Activated CD4-positive, alpha-beta T cell treated with anti-CD3 and anti-CD28 coated beads, Interleukin-2, amount 50 U/mL, for 24 hours (primary cell): ENCODE measurements around the gene EIF4E.
"Not testable (repeated sequence)": the region's sequence is repeated elsewhere in the genome, so short reads cannot be mapped to it uniquely, and the experiment has no call there.

Source experiments
- DNase-seq, 2 donors: peaks; one replicate each; pipeline ENCODE4 v3.0.0-alpha.2; 2020; ENCODE audit warnings: low read depth in 1 of 2, low spot score in 1 of 2

The EIF4E gene

GRCh38 chr4:98932539-98932938, 3.6 kb upstream of the EIF4E start:
- DNase-seq, result no peak

GRCh38 chr4:98930311-98930865, 1.5 kb upstream of the EIF4E start:
- no peak for DNase-seq

- DNase-seq, result peak; percentile 29 to 63
Observed at GRCh38 chr4:98929341-98930267, 671 bp upstream of the EIF4E start.

- peak; percentile 43 to 74 for DNase-seq
Observed at GRCh38 chr4:98928131-98928504, 815 bp downstream of the EIF4E start.

DNA sequence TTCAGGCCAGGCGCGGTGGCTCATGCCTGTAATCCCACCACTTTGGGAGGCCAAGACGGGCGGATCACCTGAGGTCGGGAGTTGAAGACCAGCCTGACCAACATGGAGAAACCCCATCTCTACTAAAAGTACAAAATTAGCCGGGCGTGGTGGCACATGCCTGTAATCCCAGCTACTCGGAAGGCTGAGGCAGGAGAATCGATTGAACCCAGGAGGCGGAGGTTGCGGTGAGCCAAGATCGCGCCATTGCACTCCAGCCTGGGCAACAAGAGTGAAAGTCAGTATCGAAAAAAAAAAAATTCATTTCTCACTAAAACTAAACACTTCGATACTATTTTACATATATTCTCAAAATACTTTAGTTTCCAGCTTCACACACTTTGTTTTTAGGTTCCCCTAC, 2.7 kb downstream of the EIF4E start:
- not testable (repeated sequence) for DNase-seq

GRCh38 chr4:98921292-98921691, 7.6 kb downstream of the EIF4E start:
- no peak for DNase-seq

DNA sequence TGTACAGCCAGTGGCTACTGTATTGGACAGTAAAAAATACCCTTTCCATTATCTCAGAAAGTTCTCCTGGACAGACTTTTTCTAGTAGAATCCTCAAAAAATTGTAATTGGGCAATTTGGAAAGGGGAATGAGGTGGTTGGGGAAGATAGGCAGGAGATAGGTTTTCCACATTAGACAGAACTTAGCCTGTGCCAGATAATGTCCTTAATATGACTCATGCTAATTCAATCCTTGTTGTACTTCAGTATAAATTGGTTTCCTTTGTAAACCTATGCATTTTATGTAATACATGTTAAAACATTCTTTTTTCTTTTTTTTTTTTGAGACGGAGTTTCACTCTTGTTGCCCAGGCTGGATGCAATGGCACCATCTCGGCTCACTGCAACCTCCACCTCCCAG, 8.9 kb downstream of the EIF4E start:
- no peak for DNase-seq

- DNase-seq, result not testable (repeated sequence)
Observed at GRCh38 chr4:98910728-98911127, 18.2 kb downstream of the EIF4E start.

GRCh38 chr4:98909646-98910401, 19.1 kb downstream of the EIF4E start:
- no peak for DNase-seq

- no peak for DNase-seq
Observed at GRCh38 chr4:98908703-98909262, 20.1 kb downstream of the EIF4E start.

DNA sequence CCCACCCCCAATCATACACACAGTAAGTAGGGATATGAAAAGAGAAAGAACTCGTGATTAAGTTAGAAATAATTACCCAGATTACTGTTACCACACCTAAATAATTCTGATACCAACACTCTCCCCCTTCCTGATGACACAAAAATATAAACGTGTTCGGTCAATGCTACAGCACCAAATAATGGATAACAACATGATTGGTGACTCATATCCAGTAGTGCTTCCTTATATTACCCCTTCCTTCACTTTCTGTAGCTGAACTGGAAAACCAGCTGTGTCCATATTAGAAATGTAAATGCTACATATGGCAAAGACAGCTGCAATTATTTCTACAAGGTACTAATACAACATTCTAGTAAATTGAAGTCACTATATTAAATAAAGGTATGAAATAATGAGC, 20.8 kb downstream of the EIF4E start:
- no peak for DNase-seq

DNA sequence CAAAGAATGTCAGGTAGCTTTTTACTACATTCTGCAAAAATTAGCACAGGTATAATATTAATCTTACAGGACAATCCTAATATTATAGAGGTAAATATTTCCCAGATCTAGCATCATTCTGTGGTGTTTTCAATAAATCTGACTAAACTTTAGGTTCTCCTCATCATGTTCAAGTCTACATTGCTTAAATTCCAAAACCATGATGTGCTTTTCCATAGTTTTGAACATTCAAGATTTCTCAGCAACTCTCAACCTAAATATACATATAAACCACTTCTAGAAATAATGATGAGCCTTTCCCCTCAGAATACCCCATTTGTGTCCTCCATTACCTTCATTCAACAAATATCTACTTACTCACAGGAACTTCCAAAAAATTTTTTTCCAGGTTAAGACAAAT, 23.1 kb downstream of the EIF4E start:
- no peak for DNase-seq

DNA sequence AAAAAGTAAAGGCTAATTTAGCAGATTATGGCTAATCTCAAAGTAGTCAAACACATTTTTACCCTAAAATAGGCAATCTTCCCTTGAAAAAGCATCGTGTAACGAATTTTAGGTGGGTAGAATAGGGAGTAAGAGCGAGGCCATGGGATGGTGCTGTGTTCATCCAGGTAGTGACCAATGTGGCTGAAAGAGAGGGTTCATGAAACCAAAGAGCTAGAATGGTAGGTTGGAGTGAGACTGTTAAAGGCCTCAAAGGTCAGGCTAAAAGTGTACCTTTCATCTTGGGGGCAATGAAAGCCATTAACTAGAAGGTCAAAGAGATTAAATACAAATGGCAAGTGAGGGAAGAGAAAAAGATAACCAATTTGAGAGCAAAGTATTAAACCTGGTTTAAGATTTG, 23.6 kb downstream of the EIF4E start:
- no peak for DNase-seq

GRCh38 chr4:98903963-98904362, 25.0 kb downstream of the EIF4E start:
- DNase-seq, result no peak

GRCh38 chr4:98903561-98903960, 25.4 kb downstream of the EIF4E start:
- no peak for DNase-seq

DNA sequence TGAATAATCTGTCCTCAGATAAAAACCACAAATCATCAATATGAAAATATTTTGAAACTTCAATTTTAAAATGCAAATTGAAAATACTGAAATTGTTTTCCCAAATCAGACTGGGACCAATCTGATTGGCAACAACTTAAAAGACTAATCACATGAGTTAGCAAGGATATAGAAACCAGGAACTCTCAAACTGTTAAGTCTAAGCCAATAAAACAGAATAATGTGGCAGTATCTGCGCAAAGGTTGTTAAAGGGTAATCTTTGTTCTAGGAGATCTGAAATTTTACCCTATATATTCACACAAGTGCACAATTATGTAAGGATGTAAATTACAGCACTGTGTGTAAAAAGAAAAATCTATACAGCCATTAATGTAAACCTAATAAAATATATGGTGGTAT, 29.7 kb downstream of the EIF4E start:
- no peak for DNase-seq

DNA sequence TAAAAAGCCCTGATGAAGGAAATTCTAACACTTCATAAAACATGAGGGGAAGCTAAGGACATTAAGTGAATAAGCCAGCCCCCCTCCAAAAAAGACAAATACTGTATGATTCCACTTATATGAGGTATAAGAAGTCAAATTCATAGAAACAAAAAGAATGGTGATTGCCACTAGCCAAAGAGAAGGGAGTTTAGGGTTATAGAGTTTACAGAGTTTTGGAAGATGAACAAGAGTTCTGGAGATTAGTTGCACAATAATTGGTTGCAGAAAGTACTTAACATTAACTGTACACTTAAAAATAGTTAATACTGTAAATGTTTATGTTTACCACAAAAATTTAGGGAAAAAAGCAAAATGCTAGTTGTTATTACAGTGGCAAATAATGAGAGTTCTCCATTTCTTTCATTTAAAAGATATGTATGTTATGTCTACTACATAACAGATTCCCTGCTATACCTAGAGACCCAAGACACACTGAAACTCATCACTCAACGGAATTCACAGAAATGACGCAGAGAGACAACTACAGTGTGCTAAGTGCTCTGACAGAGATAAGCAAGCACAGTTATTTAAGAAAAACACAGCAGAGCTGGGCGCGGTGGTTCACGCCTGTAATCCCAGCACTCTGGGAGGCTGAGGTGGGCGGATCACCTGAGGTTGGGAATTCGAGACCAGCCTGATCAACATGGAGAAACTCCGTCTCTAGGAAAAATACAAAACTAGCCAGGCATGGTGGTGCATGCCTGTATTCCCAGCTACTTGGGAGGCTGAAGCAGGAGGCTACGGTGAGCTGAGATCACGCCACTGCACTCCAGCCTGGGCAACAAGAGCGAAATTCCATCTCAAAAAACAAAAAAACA, 37.2 kb downstream of the EIF4E start:
- no peak for DNase-seq

DNA sequence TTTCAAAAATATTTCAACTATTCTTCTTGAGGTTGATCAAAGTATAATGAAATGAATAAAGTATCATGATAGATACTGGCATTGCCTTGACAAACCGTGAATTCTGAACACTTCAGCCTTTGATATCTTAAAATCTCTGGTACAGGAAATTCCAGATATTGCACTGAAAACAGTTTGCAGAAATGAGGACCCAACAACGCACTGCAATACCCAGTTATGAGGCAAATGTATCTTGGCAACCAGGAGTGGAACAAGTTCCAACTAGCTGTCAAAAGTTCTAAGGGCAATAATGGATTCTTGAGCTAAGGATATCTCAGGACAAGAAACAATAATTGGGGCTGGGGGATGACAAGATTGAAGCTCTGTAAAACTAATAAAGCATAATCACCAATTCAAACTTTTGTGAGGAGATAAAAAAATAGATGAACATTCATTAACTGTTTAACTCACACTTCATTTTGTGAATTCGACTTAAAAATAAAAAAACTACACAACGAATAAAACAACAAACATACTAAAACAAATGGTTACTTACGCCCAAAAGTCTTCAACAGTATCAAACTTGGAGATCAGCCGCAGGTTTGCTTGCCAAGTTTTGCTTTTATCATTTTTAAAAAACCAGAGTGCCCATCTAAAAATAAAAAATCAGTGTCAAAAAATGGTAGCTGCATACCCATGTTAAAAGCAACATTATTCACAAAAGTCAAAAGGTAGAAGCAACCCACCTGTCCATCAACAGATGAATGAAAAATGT, 38.1 kb downstream of the EIF4E start:
- no peak for DNase-seq

DNA sequence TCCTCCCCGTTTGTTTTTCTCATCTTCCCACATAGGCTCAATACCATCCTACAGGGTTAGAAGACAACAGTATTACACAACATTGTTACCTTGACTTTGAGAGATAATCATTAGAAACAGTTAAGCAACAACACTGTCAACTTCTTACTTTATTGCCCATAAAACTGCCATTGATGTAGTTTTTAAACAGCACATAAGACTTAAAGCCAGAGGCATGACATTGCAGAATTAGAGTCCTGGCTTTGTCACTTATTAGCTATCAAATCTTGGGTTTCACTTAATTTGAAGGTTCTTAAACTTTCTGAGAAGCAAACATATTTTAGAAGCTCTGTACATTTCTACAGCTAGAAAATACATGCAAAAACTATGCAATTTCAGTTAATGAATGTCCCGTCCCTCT, 41.8 kb downstream of the EIF4E start:
- DNase-seq, result no peak

GRCh38 chr4:98886382-98886781, 42.6 kb downstream of the EIF4E start:
- not testable (repeated sequence) for DNase-seq
